Heart left ventricle (tissue), 13 donors: ENCODE data around the gene PAN3.

Experiments
- CTCF ChIP-seq, 12 donors: fragments of 200-600 bp; sonication (generic) in 4 of 12; IDR thresholded peaks; one replicate each; pipeline versions ENCODE4 v1.5.0 to v1.8.0; 2018 to 2022; ENCODE audit warnings: antibody characterized with exemption in 12 of 12, mild to moderate bottlenecking in 5 of 12
- POLR2A ChIP-seq, 2 donors: fragments of 450-650 bp; IDR thresholded peaks; one replicate each; pipeline ENCODE4 v1.6.1; 2017; ENCODE audit warnings: antibody characterized with exemption in 2 of 2, mild to moderate bottlenecking in 2 of 2, moderate library complexity in 2 of 2
- donor health status: ischemic (EF 13 %, LVEDD 7.1; RV severe dilation, severe dysfunction).
- donor health status: DM: no; HTN: yes; CAD: no.
- donor health status: DM: no; HTN: no; CAD: no.
- donor health status: ischemic (EF 25% LVEDD 6.9; RV normal size, moderate dysfunction).
- donor health status: ischemic (EF 25% LVEDD 5.7; RV mildly dilated, moderate dysfunction).
- donor health status: ischemic (EF 35%, LVEDD 5.7; RV mildly dilated, moderate dysfunction).
- donor health status: nonischemic (EF 11% LVEDD 7.7; RV severe dilation, severe dysfunction).
- donor health status: DM: yes; HTN: yes; CAD: no.
- donor health status: PGD.
- donor health status: ischemic (EF 29% LVEDD 5.4; RV normal size, mild dysfunction).
- donor health status: nonischemic (EF 23%, LVEDD 6.1; RV moderate dilation, normal function).

DNA sequence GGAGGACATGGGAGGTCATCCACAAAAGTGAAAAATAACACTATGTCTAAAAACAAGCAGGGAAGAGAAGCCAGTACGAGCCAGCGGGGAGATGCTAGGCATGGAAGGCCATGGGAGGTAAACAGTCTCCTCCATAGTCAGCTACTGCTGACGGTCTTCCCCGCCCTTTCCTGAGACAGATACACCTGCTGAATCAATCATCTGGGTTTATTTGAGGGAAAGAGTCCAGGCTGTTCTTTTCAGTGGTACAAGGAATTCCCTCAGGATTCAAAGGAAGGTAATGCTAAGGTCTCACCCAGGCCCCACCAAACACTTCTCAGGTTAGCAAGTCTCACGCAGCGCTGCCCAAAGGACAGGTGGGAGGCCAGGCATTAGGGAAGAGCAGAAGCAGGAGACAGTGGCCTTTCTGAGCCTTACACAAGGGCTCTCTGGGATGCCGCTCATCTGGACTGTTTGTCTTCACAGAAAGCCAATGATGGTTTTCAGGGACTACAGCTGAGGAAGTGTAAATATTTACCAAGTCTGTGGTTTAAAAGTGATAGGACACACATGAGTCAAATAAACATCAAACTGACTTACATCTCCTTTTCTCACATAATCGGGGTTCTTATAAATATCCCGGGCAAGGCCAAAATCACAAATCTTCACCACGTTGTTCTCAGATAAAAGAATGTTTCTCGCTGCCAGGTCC is 182.7 kb downstream of the PAN3 start:
- TF ChIP-seq CTCF (IDR thresholded peaks at IDR 0.05): no peak
- TF ChIP-seq POLR2A (IDR thresholded peaks at IDR 0.05): no peak
